ENCODE results near the gene TMEM123.

The TMEM123 gene

GRCh38 chr11:102385085-102386007, 67.2 kb downstream of the TMEM123 start:
- H3K4me1 ChIP-seq (ENCODE audit: insufficient read depth, low read length, poor library complexity, severe bottlenecking), result peaks cover 21% of the 10 kb centered on the region
- H3K9me3 ChIP-seq (ENCODE audit: insufficient read depth, low read depth, low read length), result no peaks in the 10 kb centered on the region; the same call in 1 of the 2 replicates
- no peaks in the 10 kb centered on the region for H3K79me2 ChIP-seq (ENCODE audit: insufficient read depth, low read length)
- H3F3A ChIP-seq (ENCODE audit: low read depth), result no peaks in the 10 kb centered on the region
- H2AFZ ChIP-seq (ENCODE audit: low read length), result no peak overlapping the region
- no peaks in the 10 kb centered on the region for H3K27me3 ChIP-seq (ENCODE audit: insufficient read depth, low read length, poor library complexity, severe bottlenecking)
- H3K4me3 ChIP-seq (ENCODE audit: low read length, poor library complexity, severe bottlenecking), result no peak overlapping the region
- H3K9ac ChIP-seq (ENCODE audit: low read depth, low read length, poor library complexity, severe bottlenecking), result peak overlapping the region; percentile 40
- no peaks in the 10 kb centered on the region for H4K20me1 ChIP-seq (ENCODE audit: insufficient read depth, low read length, poor library complexity, severe bottlenecking)
- H3K9me2 ChIP-seq (replicated peaks; ENCODE audit: low read depth, low read length), result no peaks in the 10 kb centered on the region
- peak overlapping the region; percentile 36 for H3K4me2 ChIP-seq (ENCODE audit: low read depth, low read length, poor library complexity, severe bottlenecking)
- no peak for TF ChIP-seq EZH2phosphoT487 (IDR thresholded peaks at IDR 0.05; ENCODE audit: borderline replicate concordance)
- no peak for TF ChIP-seq CTCF (conservative IDR thresholded peaks at IDR 0.05; ENCODE audit: low read length)
- H3K36me3 ChIP-seq (ENCODE audit: insufficient read depth, low read length), result peaks cover 20% of the 10 kb centered on the region; the same call in 1 of the 2 replicates

GRCh38 chr11:102384419-102385079, 68.0 kb downstream of the TMEM123 start:
- H2AFZ ChIP-seq (ENCODE audit: low read length), result no peak overlapping the region

GRCh38 chr11:102383839-102384238, 68.7 kb downstream of the TMEM123 start:
- Histone ChIP-seq H3K4me3 (ENCODE audit: low read length, poor library complexity, severe bottlenecking) (no peak overlapping the region), H3K79me2 (ENCODE audit: insufficient read depth, low read length) (no peaks in the 10 kb centered on the region), H3K9me2 (replicated peaks; ENCODE audit: low read depth, low read length) (no peaks in the 10 kb centered on the region), H3K9me3 (ENCODE audit: insufficient read depth, low read depth, low read length) (no peaks in the 10 kb centered on the region), H4K20me1 (ENCODE audit: insufficient read depth, low read length, poor library complexity, severe bottlenecking) (no peaks in the 10 kb centered on the region), H2AFZ (ENCODE audit: low read length) (no peak overlapping the region), H3K4me2 (ENCODE audit: low read depth, low read length, poor library complexity, severe bottlenecking) (no peak overlapping the region), H3F3A (ENCODE audit: low read depth) (no peaks in the 10 kb centered on the region), H3K27me3 (ENCODE audit: insufficient read depth, low read length, poor library complexity, severe bottlenecking) (no peaks in the 10 kb centered on the region), H3K9ac (ENCODE audit: low read depth, low read length, poor library complexity, severe bottlenecking) (no peak overlapping the region), H3K4me1 (ENCODE audit: insufficient read depth, low read length, poor library complexity, severe bottlenecking) (peaks cover 21% of the 10 kb centered on the region), H3K36me3 (ENCODE audit: insufficient read depth, low read length) (peaks cover 30% of the 10 kb centered on the region; the same call in 1 of the 2 replicates)
- TF ChIP-seq EZH2phosphoT487 (IDR thresholded peaks at IDR 0.05; ENCODE audit: borderline replicate concordance) (no peak), CTCF (conservative IDR thresholded peaks at IDR 0.05; ENCODE audit: low read length) (no peak)

More at GRCh38 chr11:102384419-102385079, 68.0 kb downstream of the TMEM123 start:
- no peaks in the 10 kb centered on the region for H3K9me2 ChIP-seq (replicated peaks; ENCODE audit: low read depth, low read length)
- no peaks in the 10 kb centered on the region for H3K27me3 ChIP-seq (ENCODE audit: insufficient read depth, low read length, poor library complexity, severe bottlenecking)
- H4K20me1 ChIP-seq (ENCODE audit: insufficient read depth, low read length, poor library complexity, severe bottlenecking), result no peaks in the 10 kb centered on the region
- TF ChIP-seq CTCF (conservative IDR thresholded peaks at IDR 0.05; ENCODE audit: low read length) (no peak), EZH2phosphoT487 (IDR thresholded peaks at IDR 0.05; ENCODE audit: borderline replicate concordance) (no peak)
- no peak overlapping the region for H3K9ac ChIP-seq (ENCODE audit: low read depth, low read length, poor library complexity, severe bottlenecking)
- no peaks in the 10 kb centered on the region for H3F3A ChIP-seq (ENCODE audit: low read depth)
- no peak overlapping the region for H3K4me3 ChIP-seq (ENCODE audit: low read length, poor library complexity, severe bottlenecking)
- H3K9me3 ChIP-seq (ENCODE audit: insufficient read depth, low read depth, low read length), result no peaks in the 10 kb centered on the region; the same call in 1 of the 2 replicates
- H3K4me1 ChIP-seq (ENCODE audit: insufficient read depth, low read length, poor library complexity, severe bottlenecking), result peaks cover 21% of the 10 kb centered on the region
- no peaks in the 10 kb centered on the region for H3K79me2 ChIP-seq (ENCODE audit: insufficient read depth, low read length)
- no peak overlapping the region for H3K4me2 ChIP-seq (ENCODE audit: low read depth, low read length, poor library complexity, severe bottlenecking)
- H3K36me3 ChIP-seq (ENCODE audit: insufficient read depth, low read length), result peaks cover 28% of the 10 kb centered on the region; the same call in 1 of the 2 replicates

Data from Loucy (cell line).